Neural cell (in vitro differentiated cells): Measurements from ENCODE around the gene SBK1.
A peak's percentile ranks its signal among the peaks of the same experiment; 100 is the strongest.

Experiments
- EP300 ChIP-seq: fragments of 450-650 bp; conservative IDR thresholded peaks from 2 replicates; pipeline ENCODE4 v1.6.1; 2014; ENCODE audit warnings: antibody characterized with exemption, mild to moderate bottlenecking, moderate library complexity; ENCODE audit not compliant: poor library complexity, severe bottlenecking
- EZH2 ChIP-seq: fragments of 200-600, 300-800 bp; shearing (Covaris generic), sonication (generic); IDR thresholded peaks from 2 replicates; pipeline ENCODE4 v1.6.1; 2014; ENCODE audit warnings: antibody characterized with exemption, low read length, borderline replicate concordance, mild to moderate bottlenecking; ENCODE audit not compliant: insufficient read depth, poor library complexity, severe bottlenecking
- MXI1 ChIP-seq: fragments of 450-650 bp; conservative IDR thresholded peaks from 2 replicates; pipeline ENCODE4 v1.6.1; 2014; ENCODE audit warnings: antibody characterized with exemption, mild to moderate bottlenecking; ENCODE audit not compliant: poor library complexity, severe bottlenecking
- POLR2AphosphoS5 ChIP-seq: IDR thresholded peaks from 2 replicates; pipeline ENCODE4 v1.6.1; 2012
- RAD21 ChIP-seq: fragments of 450-650 bp; conservative IDR thresholded peaks from 2 replicates; pipeline ENCODE4 v1.6.1; 2014; ENCODE audit warnings: antibody characterized with exemption, mild to moderate bottlenecking, moderate library complexity
- TF ChIP-seq, protein P1 (sequence below): fragments of 450-650 bp; IDR thresholded peaks from 2 replicates; pipeline ENCODE4 v1.5.1; 2014; ENCODE audit warnings: antibody characterized with exemption, mild to moderate bottlenecking, moderate library complexity; ENCODE audit not compliant: poor library complexity, severe bottlenecking
- TF ChIP-seq, protein P2 (sequence below): IDR thresholded peaks from 2 replicates; pipeline ENCODE4 v1.6.1; 2012; ENCODE audit warnings: borderline replicate concordance

DNA sequence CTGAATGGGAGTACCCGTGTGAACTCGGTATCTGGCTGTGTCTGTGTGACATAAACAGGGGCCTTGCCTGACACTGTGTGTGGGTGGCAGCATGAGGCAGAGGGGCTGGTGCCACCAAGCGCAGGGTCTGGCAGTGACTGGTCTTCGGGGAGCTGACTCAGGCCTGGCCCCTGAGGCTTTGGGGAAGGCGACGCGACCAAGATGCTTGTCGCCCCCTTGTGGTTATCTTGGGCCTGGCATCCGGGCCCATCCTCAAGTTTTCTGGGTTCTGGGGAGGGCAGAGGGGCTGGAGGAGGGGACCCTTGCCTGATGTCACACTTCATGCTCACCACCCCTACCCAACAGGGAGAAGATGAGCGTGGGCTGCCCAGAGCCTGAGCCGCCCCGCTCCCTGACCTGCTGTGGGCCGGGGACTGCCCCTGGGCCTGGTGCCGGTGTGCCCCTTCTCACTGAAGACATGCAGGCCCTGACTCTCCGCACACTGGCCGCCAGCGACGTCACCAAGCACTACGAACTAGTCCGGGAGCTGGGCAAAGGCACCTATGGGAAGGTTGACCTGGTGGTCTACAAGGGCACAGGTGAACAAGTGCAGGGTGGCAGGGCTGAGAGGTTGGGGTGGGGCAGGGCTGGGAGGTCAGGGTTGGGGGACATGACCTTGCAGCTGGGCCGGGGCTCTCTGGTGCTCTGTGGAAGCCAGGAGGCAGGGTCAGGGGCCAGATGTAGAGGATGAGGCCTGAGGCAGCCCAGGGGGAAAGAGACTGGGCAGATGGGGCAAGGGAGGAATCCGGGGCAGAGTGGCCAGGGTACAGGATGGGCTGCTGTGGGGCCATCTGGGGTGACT, 24.9 kb downstream of the SBK1 start:
- TF ChIP-seq, protein P1, sequence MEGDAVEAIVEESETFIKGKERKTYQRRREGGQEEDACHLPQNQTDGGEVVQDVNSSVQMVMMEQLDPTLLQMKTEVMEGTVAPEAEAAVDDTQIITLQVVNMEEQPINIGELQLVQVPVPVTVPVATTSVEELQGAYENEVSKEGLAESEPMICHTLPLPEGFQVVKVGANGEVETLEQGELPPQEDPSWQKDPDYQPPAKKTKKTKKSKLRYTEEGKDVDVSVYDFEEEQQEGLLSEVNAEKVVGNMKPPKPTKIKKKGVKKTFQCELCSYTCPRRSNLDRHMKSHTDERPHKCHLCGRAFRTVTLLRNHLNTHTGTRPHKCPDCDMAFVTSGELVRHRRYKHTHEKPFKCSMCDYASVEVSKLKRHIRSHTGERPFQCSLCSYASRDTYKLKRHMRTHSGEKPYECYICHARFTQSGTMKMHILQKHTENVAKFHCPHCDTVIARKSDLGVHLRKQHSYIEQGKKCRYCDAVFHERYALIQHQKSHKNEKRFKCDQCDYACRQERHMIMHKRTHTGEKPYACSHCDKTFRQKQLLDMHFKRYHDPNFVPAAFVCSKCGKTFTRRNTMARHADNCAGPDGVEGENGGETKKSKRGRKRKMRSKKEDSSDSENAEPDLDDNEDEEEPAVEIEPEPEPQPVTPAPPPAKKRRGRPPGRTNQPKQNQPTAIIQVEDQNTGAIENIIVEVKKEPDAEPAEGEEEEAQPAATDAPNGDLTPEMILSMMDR, result peak; percentile 63
- TF ChIP-seq EZH2, result no peak
- no peak for TF ChIP-seq POLR2AphosphoS5
- TF ChIP-seq MXI1, result no peak
- TF ChIP-seq RAD21, result peak; percentile 42
- no peak for TF ChIP-seq EP300
- TF ChIP-seq, protein P2, sequence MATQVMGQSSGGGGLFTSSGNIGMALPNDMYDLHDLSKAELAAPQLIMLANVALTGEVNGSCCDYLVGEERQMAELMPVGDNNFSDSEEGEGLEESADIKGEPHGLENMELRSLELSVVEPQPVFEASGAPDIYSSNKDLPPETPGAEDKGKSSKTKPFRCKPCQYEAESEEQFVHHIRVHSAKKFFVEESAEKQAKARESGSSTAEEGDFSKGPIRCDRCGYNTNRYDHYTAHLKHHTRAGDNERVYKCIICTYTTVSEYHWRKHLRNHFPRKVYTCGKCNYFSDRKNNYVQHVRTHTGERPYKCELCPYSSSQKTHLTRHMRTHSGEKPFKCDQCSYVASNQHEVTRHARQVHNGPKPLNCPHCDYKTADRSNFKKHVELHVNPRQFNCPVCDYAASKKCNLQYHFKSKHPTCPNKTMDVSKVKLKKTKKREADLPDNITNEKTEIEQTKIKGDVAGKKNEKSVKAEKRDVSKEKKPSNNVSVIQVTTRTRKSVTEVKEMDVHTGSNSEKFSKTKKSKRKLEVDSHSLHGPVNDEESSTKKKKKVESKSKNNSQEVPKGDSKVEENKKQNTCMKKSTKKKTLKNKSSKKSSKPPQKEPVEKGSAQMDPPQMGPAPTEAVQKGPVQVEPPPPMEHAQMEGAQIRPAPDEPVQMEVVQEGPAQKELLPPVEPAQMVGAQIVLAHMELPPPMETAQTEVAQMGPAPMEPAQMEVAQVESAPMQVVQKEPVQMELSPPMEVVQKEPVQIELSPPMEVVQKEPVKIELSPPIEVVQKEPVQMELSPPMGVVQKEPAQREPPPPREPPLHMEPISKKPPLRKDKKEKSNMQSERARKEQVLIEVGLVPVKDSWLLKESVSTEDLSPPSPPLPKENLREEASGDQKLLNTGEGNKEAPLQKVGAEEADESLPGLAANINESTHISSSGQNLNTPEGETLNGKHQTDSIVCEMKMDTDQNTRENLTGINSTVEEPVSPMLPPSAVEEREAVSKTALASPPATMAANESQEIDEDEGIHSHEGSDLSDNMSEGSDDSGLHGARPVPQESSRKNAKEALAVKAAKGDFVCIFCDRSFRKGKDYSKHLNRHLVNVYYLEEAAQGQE, result no peak
